ENCODE results near the gene CCDC154.

CCDC154 gene, protein sequence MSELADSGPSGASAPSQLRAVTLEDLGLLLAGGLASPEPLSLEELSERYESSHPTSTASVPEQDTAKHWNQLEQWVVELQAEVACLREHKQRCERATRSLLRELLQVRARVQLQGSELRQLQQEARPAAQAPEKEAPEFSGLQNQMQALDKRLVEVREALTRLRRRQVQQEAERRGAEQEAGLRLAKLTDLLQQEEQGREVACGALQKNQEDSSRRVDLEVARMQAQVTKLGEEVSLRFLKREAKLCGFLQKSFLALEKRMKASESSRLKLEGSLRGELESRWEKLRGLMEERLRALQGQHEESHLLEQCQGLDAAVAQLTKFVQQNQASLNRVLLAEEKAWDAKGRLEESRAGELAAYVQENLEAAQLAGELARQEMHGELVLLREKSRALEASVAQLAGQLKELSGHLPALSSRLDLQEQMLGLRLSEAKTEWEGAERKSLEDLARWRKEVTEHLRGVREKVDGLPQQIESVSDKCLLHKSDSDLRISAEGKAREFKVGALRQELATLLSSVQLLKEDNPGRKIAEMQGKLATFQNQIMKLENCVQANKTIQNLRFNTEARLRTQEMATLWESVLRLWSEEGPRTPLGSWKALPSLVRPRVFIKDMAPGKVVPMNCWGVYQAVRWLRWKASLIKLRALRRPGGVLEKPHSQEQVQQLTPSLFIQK

DNA sequence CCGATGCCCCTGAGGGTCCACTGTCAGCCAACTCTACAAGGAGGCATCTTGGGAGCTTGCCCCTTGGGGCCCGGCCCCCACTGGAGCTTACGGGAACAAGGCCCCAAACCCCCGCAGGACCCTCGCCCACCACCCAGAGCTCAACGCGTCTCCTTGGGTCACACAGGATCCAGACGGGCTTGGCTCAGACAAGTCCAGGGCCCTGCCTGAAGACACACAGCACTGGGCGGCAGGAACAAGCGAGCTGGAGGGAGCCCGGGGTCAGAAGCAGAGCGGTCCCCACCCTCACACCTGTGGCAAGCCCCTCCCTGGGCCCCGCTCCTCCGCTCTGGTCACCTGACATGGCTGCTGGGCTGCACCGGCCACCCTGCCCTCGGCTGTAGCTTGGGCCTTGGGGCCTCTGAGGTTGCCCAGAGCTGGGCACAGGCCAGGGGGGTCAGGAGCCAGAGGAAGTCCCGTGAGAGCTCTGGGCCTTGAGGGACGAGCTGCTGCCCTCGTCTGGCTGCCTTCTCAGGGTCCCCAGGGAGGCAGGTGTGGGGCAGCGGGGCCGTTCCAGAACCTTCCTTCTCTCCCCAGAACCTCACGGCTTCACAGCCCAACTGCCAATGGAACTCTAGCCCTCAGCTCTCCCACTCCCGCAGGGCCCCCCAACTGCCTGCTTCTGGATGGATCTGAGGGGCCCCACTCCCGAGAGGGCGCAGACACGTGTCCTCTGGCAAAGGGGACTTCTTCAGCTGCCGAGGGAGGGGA, at the start of gene CCDC154:
Gene CCDC154 (minus strand): TSS at position 577 of the 750 bp plus-strand sequence. CDS start 234 bp downstream, at position 343.
- H3K27me3 ChIP-seq (replicated peaks): no peaks in the 10 kb centered on the region
- H3K27ac ChIP-seq: no peak within 1 kb of the TSS
- TF ChIP-seq, protein P1, sequence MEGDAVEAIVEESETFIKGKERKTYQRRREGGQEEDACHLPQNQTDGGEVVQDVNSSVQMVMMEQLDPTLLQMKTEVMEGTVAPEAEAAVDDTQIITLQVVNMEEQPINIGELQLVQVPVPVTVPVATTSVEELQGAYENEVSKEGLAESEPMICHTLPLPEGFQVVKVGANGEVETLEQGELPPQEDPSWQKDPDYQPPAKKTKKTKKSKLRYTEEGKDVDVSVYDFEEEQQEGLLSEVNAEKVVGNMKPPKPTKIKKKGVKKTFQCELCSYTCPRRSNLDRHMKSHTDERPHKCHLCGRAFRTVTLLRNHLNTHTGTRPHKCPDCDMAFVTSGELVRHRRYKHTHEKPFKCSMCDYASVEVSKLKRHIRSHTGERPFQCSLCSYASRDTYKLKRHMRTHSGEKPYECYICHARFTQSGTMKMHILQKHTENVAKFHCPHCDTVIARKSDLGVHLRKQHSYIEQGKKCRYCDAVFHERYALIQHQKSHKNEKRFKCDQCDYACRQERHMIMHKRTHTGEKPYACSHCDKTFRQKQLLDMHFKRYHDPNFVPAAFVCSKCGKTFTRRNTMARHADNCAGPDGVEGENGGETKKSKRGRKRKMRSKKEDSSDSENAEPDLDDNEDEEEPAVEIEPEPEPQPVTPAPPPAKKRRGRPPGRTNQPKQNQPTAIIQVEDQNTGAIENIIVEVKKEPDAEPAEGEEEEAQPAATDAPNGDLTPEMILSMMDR (IDR thresholded peaks at IDR 0.05; ENCODE audit: low read depth, low read length, missing control alignments): no peak
- peaks cover 15% of the 10 kb centered on the region for H3K36me3 ChIP-seq (replicated peaks)
- in situ Hi-C loops (cut with HindIII; ENCODE audit: low pct_ligation_motif_present, low sequenced_read_pairs): no loop called here
- no peak for DNase-seq
- H3K4me3 ChIP-seq (ENCODE audit: low read depth, low read length): no peak within 1 kb of the TSS

DNA sequence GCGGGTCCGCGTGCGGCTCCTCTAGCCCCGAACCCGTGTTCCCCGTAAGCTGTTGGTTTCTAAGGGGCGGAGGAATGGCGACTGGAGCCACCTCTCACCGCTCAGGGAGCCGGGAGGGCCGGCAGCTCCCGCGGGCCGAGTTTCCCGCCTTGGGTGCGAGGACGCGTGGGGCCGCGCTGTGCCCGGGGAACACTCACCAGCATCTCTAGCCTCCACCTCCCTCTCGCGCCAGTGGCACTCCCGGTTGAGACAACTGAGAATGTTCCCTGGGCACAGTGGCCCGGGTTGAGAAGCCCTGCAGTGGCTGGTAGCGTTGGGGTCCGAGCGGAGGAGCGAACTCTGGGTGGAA, 49.4 kb upstream of the CCDC154 start:
- Histone ChIP-seq H3K27ac (peak overlapping the region; percentile 95), H3K36me3 (replicated peaks) (peaks cover 7% of the 10 kb centered on the region), H3K4me3 (ENCODE audit: low read depth, low read length) (peak overlapping the region; percentile 74), H3K27me3 (replicated peaks) (no peaks in the 10 kb centered on the region)
- TF ChIP-seq, protein P1 (IDR thresholded peaks at IDR 0.05; ENCODE audit: low read depth, low read length, missing control alignments): no peak
- DNase-seq: no peak
- in situ Hi-C loops (cut with HindIII; ENCODE audit: low pct_ligation_motif_present, low sequenced_read_pairs): no loop called here

DNA sequence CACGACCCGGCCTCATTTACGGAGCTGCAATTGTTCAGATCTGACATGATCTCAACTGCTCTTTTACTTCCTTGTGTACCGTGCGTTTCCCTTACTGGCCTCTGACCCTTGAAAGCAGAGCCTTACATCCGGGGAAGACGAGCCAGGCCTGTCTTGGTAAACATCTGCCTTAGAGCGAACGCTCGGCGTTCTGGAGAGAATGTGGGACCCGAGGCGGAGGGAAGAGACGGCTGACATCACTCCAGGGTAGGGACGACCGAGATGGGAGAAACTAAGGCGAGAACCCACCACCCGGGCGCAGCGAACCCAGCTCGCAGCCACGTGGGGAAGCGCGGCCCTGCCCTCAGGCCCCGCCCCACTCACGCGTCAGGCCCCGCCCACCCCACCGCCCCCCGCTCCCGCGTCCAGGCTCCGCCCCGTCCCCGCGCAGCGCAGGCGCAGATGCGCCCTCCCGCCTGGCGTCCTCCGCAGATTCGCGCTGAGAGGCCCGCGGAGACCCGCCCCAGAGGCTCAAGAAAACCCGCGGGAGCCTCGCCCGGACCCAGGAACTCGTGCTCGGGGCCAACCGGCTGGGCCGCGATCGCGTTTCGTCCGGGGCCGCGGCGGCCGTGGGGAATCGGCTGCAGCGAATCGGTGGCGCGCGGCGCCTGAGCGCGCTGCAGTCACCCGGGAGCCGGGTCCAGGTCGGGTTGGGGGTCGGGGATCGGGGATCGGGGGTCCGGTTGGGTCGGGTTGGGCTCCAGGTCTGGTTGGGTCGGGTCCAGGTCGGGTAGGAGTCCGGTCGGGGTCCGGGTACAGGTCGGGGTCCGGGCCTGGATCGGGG, 48.8 kb upstream of the CCDC154 start, which contains the start of gene TELO2:
Gene TELO2 (plus strand): TSS at position 438 of the 823 bp plus-strand sequence. CDS start 922 bp downstream, outside the sequence.
- Histone ChIP-seq H3K27ac (peak within 1 kb of the TSS; percentile 95), H3K27me3 (replicated peaks) (no peaks in the 10 kb centered on the region), H3K4me3 (ENCODE audit: low read depth, low read length) (peak within 1 kb of the TSS; percentile 74), H3K36me3 (replicated peaks) (peaks cover 7% of the 10 kb centered on the region)
- in situ Hi-C loops (cut with HindIII; ENCODE audit: low pct_ligation_motif_present, low sequenced_read_pairs): no loop called here
- DNase-seq: peak; percentile 48
- TF ChIP-seq, protein P1 (IDR thresholded peaks at IDR 0.05; ENCODE audit: low read depth, low read length, missing control alignments): no peak

DNA sequence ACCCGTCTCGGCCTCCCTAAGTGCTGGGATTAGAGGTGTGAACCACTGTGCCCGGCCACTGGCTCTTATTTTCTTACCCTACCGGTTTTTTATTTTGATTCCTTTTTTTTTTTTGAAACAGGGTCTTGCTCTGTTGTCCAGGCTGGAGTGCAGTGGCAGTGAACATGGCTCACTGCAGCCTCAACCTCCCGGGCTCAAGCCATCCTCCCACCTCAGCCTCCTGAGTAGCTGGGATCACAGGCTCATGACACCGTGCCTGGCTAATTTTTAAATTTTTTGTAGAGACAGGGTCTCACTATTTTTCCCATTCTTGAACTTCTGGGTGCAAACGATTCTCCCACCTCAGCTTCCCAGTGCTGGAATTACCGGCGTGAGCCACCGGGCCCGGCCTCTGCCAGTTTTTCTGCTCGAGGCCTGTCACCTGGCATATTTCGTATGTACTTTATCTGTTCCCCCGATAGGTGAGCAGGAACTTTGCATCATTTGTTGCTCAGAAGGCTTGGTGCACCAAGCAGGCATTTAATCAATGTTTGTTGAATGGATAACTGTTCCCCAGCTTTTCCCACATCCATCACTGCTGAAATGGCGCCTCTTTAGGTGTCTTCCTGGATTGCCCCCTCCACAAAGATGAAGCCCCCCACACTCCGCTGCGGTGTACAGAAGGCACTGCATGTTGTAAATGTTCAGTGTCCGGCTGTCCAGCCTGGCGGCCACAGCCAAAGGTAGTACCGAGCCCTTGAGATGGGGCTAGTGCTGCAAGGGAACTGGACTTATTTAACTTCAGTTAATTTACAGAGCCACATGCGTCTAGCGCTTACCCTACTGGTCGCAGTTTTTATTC, 47.9 kb upstream of the CCDC154 start:
- DNase-seq: no peak
- H3K27ac ChIP-seq: no peak overlapping the region
- peaks cover 7% of the 10 kb centered on the region for H3K36me3 ChIP-seq (replicated peaks)
- TF ChIP-seq, protein P1 (IDR thresholded peaks at IDR 0.05; ENCODE audit: low read depth, low read length, missing control alignments): no peak
- peak overlapping the region; percentile 74 for H3K4me3 ChIP-seq (ENCODE audit: low read depth, low read length)
- in situ Hi-C loops (cut with HindIII; ENCODE audit: low pct_ligation_motif_present, low sequenced_read_pairs): no loop called here
- no peaks in the 10 kb centered on the region for H3K27me3 ChIP-seq (replicated peaks)
